Prostate gland (tissue), 2 donors: ENCODE measurements around the gene LRRC73. TPM values are rescaled to one million over a fixed set of nuclear protein-coding genes. Genes with fewer than 3 reads are reported as not detected.
"Not testable (repeated sequence)": the region's sequence is repeated elsewhere in the genome, so short reads cannot be mapped to it uniquely, and the experiment has no call there.

ENCODE experiments used
- DNase-seq: peaks from one replicate; pipeline ENCODE4 v3.0.0-alpha.2; 2019; ENCODE audit warnings: low spot score
- H3K27ac ChIP-seq, 2 donors: fragments of 200-600 bp; sonication (generic); 2 replicates each; pipeline ENCODE4 v1.5.1; 2017 to 2019
- H3K27me3 ChIP-seq: fragments of 200-600 bp; sonication (generic); replicated peaks from 2 replicates; pipeline ENCODE4 v1.5.1; 2019; ENCODE audit not compliant: insufficient read depth
- H3K36me3 ChIP-seq, 2 donors: fragments of 200-600 bp; sonication (generic); 1 replicate in 1 of 2; 2 replicates in 1 of 2; pipeline versions ENCODE4 v1.5.1 to v1.8.1; 2017 to 2019
- H3K4me1 ChIP-seq: fragments of 200-600 bp; sonication (generic); replicated peaks from 2 replicates; pipeline ENCODE4 v1.5.1; 2019
- H3K4me3 ChIP-seq, 2 donors: fragments of 200-600 bp; sonication (generic); 2 replicates each; pipeline ENCODE4 v1.5.1; 2017 to 2019
- H3K9me3 ChIP-seq: fragments of 200-600 bp; sonication (generic); 2 replicates; pipeline ENCODE4 v1.5.1; 2017
- CTCF ChIP-seq, 4 experiments: fragments of 200-600 bp in 2 of 4; fragments of 450-650 bp in 2 of 4; sonication (generic) in 2 of 4; IDR thresholded peaks; 1 replicate in 3 of 4; 2 replicates in 1 of 4; pipeline ENCODE4 v1.5.1; 2016 to 2019; ENCODE audit warnings: antibody characterized with exemption in 4 of 4, mild to moderate bottlenecking in 2 of 4, moderate library complexity in 2 of 4
- POLR2A ChIP-seq: fragments of 450-650 bp; IDR thresholded peaks from one replicate; pipeline ENCODE4 v1.6.1; 2016; ENCODE audit warnings: antibody characterized with exemption, mild to moderate bottlenecking
- POLR2AphosphoS5 ChIP-seq: sonication (generic); formaldehyde crosslinking; IDR thresholded peaks from one replicate; pipeline ENCODE4 v1.6.1; 2017; ENCODE audit warnings: antibody characterized with exemption
- WGBS: methylation state at CpG from one replicate; pipeline ENCODE4 v1.1.5; 2018; 5-methylcytosine and 5-hydroxymethylcytosine counted together
- intact Hi-C: fragments of 100-400 bp; cut with DNase I; formaldehyde crosslinking; loops from one replicate; pipeline ENCODE4 v1.14.2; 2022
- total RNA-seq, 2 donors: library from RNA; depleted of rRNA; stranded (reverse); fragments of >200 nt; gene quantifications; one replicate each; pipeline ENCODE4 v1.1.0, GENCODE V29; 2016

Gene LRRC73
- total RNA-seq, 2 donors from 2014 or later = 0.68 to 4.0 TPM

- no peak for DNase-seq
- TF ChIP-seq CTCF (IDR thresholded peaks at IDR 0.05) = no peak
- no peak for TF ChIP-seq POLR2A
- TF ChIP-seq POLR2AphosphoS5 = no peak
- intact Hi-C loops = no loop called here
- Histone ChIP-seq H3K36me3 (no peaks in the 10 kb centered on the region), H3K9me3 (no peaks in the 10 kb centered on the region), H3K4me1 (no peaks in the 10 kb centered on the region), H3K4me3 (no peak overlapping the region), H3K27ac (no peak overlapping the region), H3K27me3 (no peaks in the 10 kb centered on the region)
- WGBS = 86% methylated on average over 4 of the region's 4 CpGs
Observed at GRCh38 chr6:43467752-43468151, 42.4 kb downstream of the LRRC73 start.

DNA sequence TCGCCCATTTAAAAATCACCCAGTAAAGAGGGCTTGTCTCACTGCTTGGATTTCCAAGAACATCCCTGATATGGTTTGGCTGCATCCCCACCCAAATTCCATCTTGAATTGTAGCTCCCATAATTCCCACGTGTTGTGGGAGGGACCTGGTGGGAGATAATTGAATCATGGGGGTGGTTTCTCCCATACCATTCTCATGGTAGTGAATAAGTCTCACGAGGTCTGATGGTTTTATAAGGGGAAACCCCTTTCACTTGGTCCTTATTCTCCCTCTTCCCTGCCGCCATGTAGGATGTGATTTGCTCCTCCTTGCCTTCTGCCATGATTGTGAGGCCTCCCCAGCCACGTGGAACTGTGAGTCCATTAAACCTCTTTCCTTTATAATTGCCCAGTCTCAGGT, 42.9 kb downstream of the LRRC73 start:
- WGBS = 47% methylated on average over 5 of the region's 5 CpGs
- H3K4me1 ChIP-seq, H3K4me3 ChIP-seq, DNase-seq, H3K9me3 ChIP-seq, H3K27me3 ChIP-seq, H3K27ac ChIP-seq, intact Hi-C loops, H3K36me3 ChIP-seq: not testable (repeated sequence)

GRCh38 chr6:43465948-43466347, 44.2 kb downstream of the LRRC73 start:
- Histone ChIP-seq H3K27ac (no peak overlapping the region), H3K36me3 (no peaks in the 10 kb centered on the region), H3K27me3 (no peaks in the 10 kb centered on the region), H3K4me1 (no peaks in the 10 kb centered on the region), H3K4me3 (no peak overlapping the region), H3K9me3 (no peaks in the 10 kb centered on the region)
- intact Hi-C loops = no loop called here
- DNase-seq = no peak
- TF ChIP-seq POLR2A (no peak), CTCF (IDR thresholded peaks at IDR 0.05) (no peak), POLR2AphosphoS5 (no peak)
- WGBS = 64% methylated on average over 2 of the region's 2 CpGs

GRCh38 chr6:43464337-43464736, 45.8 kb downstream of the LRRC73 start:
- Histone ChIP-seq H3K27me3 (no peaks in the 10 kb centered on the region), H3K4me1 (no peaks in the 10 kb centered on the region), H3K36me3 (no peaks in the 10 kb centered on the region), H3K27ac (no peak overlapping the region), H3K4me3 (no peak overlapping the region), H3K9me3 (no peaks in the 10 kb centered on the region)
- TF ChIP-seq CTCF (IDR thresholded peaks at IDR 0.05) (no peak), POLR2A (no peak), POLR2AphosphoS5 (no peak)
- 90% methylated on average over 8 of the region's 8 CpGs for WGBS
- intact Hi-C loops = no loop called here
- no peak for DNase-seq

DNA sequence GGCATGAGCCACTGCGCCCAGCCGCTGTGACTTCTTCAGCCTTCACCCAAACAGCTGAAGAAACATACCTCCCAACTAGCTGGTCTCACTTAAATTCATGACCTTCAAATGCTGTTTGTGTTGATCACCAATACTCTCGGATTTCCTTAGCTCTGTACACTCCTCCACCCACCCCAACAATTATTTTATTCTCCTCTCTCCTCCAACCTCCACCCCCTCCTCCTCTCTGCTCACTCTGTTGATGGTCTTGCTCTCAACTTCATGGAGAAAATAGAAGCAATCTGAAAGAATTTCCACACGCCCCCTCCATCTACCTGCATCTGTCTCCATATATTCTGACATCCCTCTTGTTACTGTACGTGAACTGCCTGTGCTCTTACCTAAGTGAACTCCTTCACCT, 48.2 kb downstream of the LRRC73 start:
- WGBS = 76% methylated on average over 5 of the region's 5 CpGs
- no peaks in the 10 kb centered on the region for H3K27me3 ChIP-seq
- H3K4me3 ChIP-seq = no peak overlapping the region
- no peak overlapping the region for H3K27ac ChIP-seq
- H3K36me3 ChIP-seq = no peaks in the 10 kb centered on the region
- H3K9me3 ChIP-seq = no peaks in the 10 kb centered on the region
- H3K4me1 ChIP-seq = no peaks in the 10 kb centered on the region
- intact Hi-C loops = no loop called here
- no peak for DNase-seq
- TF ChIP-seq POLR2A = no peak
- no peak for TF ChIP-seq CTCF (IDR thresholded peaks at IDR 0.05)
- TF ChIP-seq POLR2AphosphoS5 = no peak
